K562 treated with DMSO at 1 percent for 12 hours (cell line): ENCODE measurements around the gene IGHMBP2. TPM values are rescaled to one million over a fixed set of nuclear protein-coding genes. Genes with fewer than 3 reads are reported as not detected.

Experiments
- total RNA-seq: library from RNA; unstranded; fragments of 300-600 nt; gene quantifications from 2 replicates; pipeline ENCODE4 v1.2.3, GENCODE V29; 2022; ENCODE audit not compliant: insufficient read depth

IGHMBP2 gene
- total RNA-seq = 16.4 and 18.6 TPM in 2 replicates

GRCh38 chr11:68903288-68904247 is at the start of gene IGHMBP2, which contains the start of gene MRPL21:
IGHMBP2 (plus strand) TSS chr11:68903891; CDS start chr11:68903953, 62 bp downstream.
MRPL21 (minus strand) TSS chr11:68903832; CDS start chr11:68903810, 22 bp downstream.

GRCh38 chr11:68980776-68981065 is 77.0 kb downstream of the IGHMBP2 start, which contains the start of gene MRGPRD:
MRGPRD (minus strand) TSS chr11:68980986; CDS start chr11:68980986, 0 bp downstream.

Other genes starting within 250 kb of the IGHMBP2 start
- 17.6 and 19.3 TPM in 2 replicates for gene GAL, start 219.3 kb upstream of the IGHMBP2 start, total RNA-seq
- 9.2 and 20.6 TPM in 2 replicates for gene TESMIN, start 152.4 kb upstream of the IGHMBP2 start, total RNA-seq
- gene CPT1A, start 62.0 kb upstream of the IGHMBP2 start, total RNA-seq = 5.1 and 11.5 TPM in 2 replicates
- 136 and 188 TPM in 2 replicates for gene MRPL21, start 59 bp upstream of the IGHMBP2 start, total RNA-seq
- not detected in 2 replicates for gene MRGPRD, start 77.1 kb downstream of the IGHMBP2 start, total RNA-seq
- gene MRGPRF, start 109.4 kb downstream of the IGHMBP2 start, total RNA-seq = not detected in 2 replicates
- 5.2 and 6.8 TPM in 2 replicates for gene TPCN2, start 145.0 kb downstream of the IGHMBP2 start, total RNA-seq